Karpas-422 (cell line): Measurements from ENCODE around the gene FAM53B. TPM values are rescaled to one million over a fixed set of nuclear protein-coding genes. Genes with fewer than 3 reads are reported as not detected.

Experiments used
- DNase-seq: peaks from one replicate; pipeline ENCODE4 v3.0.0-alpha.2; 2015
- H2AFZ ChIP-seq: fragments of 200-600 bp; sonication (generic); 2 replicates; pipeline ENCODE4 v1.6.1; 2014; ENCODE audit warnings: antibody characterized with exemption, low read length, mixed read lengths
- H3K27ac ChIP-seq: fragments of 200-600 bp; sonication (generic); 2 replicates; pipeline ENCODE4 v1.5.1; 2014; ENCODE audit warnings: mild to moderate bottlenecking, low read length, moderate library complexity
- H3K27me3 ChIP-seq: fragments of 200-600 bp; sonication (generic); 2 replicates; pipeline ENCODE4 v1.6.1; 2014; ENCODE audit warnings: low read length, mixed read lengths
- H3K36me3 ChIP-seq: fragments of 200-600 bp; sonication (generic); 2 replicates; pipeline ENCODE4 v1.6.1; 2014; ENCODE audit warnings: low read length, mixed read lengths; ENCODE audit not compliant: insufficient read depth
- H3K4me1 ChIP-seq: fragments of 200-600 bp; sonication (generic); 2 replicates; pipeline ENCODE4 v1.6.1; 2014; ENCODE audit warnings: mild to moderate bottlenecking, low read length, mixed read lengths
- H3K4me2 ChIP-seq: fragments of 200-600 bp; sonication (generic); 2 replicates; pipeline ENCODE4 v1.6.1; 2014; ENCODE audit warnings: low read length, low read depth, mild to moderate bottlenecking; ENCODE audit not compliant: poor library complexity, severe bottlenecking
- H3K4me3 ChIP-seq: fragments of 200-600 bp; sonication (generic); 2 replicates; pipeline ENCODE4 v1.5.1; 2014; ENCODE audit warnings: mild to moderate bottlenecking, antibody characterized with exemption, low read length, mixed read lengths
- H3K79me2 ChIP-seq: fragments of 200-600 bp; sonication (generic); 2 replicates; pipeline ENCODE4 v1.6.1; 2014; ENCODE audit warnings: mild to moderate bottlenecking, low read length, mixed read lengths
- H3K9ac ChIP-seq: fragments of 200-600 bp; sonication (generic); 2 replicates; pipeline ENCODE4 v1.6.0; 2014; ENCODE audit warnings: low read length
- H3K9me2 ChIP-seq: fragments of 200-600 bp; sonication (generic), shearing (Covaris generic); replicated peaks from 2 replicates; pipeline ENCODE4 v1.6.0; 2014; ENCODE audit warnings: mild to moderate bottlenecking, low read length, moderate library complexity; ENCODE audit not compliant: insufficient read depth
- H3K9me3 ChIP-seq: fragments of 300-700, 200-600 bp; sonication (generic); 2 replicates; pipeline ENCODE4 v1.6.1; 2014; ENCODE audit warnings: low read length, mixed read lengths
- H4K20me1 ChIP-seq: fragments of 200-600 bp; sonication (generic); 2 replicates; pipeline ENCODE4 v1.6.1; 2014; ENCODE audit warnings: mild to moderate bottlenecking, antibody characterized with exemption, low read length, low read depth; ENCODE audit not compliant: insufficient read depth
- total RNA-seq: library from RNA; depleted of rRNA; stranded (reverse); fragments of >200 nt; shearing (Covaris generic); gene quantifications from 2 replicates; pipeline ENCODE4 v1.2.3, GENCODE V29; 2014; ENCODE audit warnings: low replicate concordance

The FAM53B gene
- total RNA-seq, 1 experiment from 2014 or later: 72.5 TPM

- Histone ChIP-seq H3K9ac (peak overlapping the region; percentile 60), H3K9me3 (no peaks in the 10 kb centered on the region), H3K4me3 (no peak overlapping the region), H3K4me2 (peak overlapping the region; percentile 8), H3K4me1 (peaks cover 77% of the 10 kb centered on the region), H3K27ac (peak overlapping the region; percentile 93), H3K27me3 (no peaks in the 10 kb centered on the region), H4K20me1 (peaks cover 10% of the 10 kb centered on the region), H2AFZ (no peak overlapping the region), H3K36me3 (no peaks in the 10 kb centered on the region), H3K79me2 (peaks cover 57% of the 10 kb centered on the region), H3K9me2 (no peaks in the 10 kb centered on the region)
- DNase-seq: no peak
These were observed 114.3 kb downstream of the FAM53B start for GRCh38 chr10:124629842-124630241.

GRCh38 chr10:124629415-124629814 lies 114.8 kb downstream of the FAM53B start:
- Histone ChIP-seq H3K4me2 (peak overlapping the region; percentile 8), H3K79me2 (peaks cover 53% of the 10 kb centered on the region), H3K9me2 (no peaks in the 10 kb centered on the region), H2AFZ (no peak overlapping the region), H3K9me3 (no peaks in the 10 kb centered on the region), H3K4me1 (peaks cover 81% of the 10 kb centered on the region), H3K9ac (peak overlapping the region; percentile 60), H4K20me1 (peaks cover 10% of the 10 kb centered on the region), H3K27me3 (no peaks in the 10 kb centered on the region), H3K36me3 (no peaks in the 10 kb centered on the region), H3K27ac (peak overlapping the region; percentile 93), H3K4me3 (no peak overlapping the region)
- peak; percentile 61 for DNase-seq

DNA sequence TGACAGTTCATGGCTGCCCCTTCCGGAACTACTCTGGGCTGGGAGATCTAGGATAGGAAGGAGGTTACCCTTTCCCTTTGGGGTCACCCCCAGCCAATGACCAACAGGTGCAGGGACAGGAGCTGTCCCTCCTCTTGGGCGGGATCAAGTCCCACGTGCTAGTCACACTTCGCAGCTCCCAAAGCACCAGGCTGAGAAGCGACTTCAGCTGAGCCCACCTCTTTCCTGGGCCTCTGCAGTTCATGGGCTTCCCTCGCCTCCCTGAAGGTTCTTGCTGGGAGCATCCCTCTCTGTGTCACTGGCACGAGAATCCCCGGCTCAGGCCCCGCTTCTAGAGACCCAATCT lies 115.5 kb downstream of the FAM53B start:
- no peak overlapping the region for H3K4me3 ChIP-seq
- H3K79me2 ChIP-seq: peaks cover 45% of the 10 kb centered on the region
- no peaks in the 10 kb centered on the region for H3K9me2 ChIP-seq
- peak overlapping the region; percentile 93 for H3K27ac ChIP-seq
- no peak overlapping the region for H2AFZ ChIP-seq
- H4K20me1 ChIP-seq: peaks cover 10% of the 10 kb centered on the region
- peak overlapping the region; percentile 8 for H3K4me2 ChIP-seq
- no peaks in the 10 kb centered on the region for H3K36me3 ChIP-seq
- peaks cover 89% of the 10 kb centered on the region for H3K4me1 ChIP-seq
- no peaks in the 10 kb centered on the region for H3K27me3 ChIP-seq
- no peaks in the 10 kb centered on the region for H3K9me3 ChIP-seq
- peak overlapping the region; percentile 60 for H3K9ac ChIP-seq
- no peak for DNase-seq

GRCh38 chr10:124627866-124628675 lies 116.1 kb downstream of the FAM53B start:
- Histone ChIP-seq H3K27me3 (no peaks in the 10 kb centered on the region), H3K9me2 (no peaks in the 10 kb centered on the region), H3K79me2 (peaks cover 40% of the 10 kb centered on the region), H3K9ac (peak overlapping the region; percentile 60), H3K4me3 (no peak overlapping the region), H3K36me3 (no peaks in the 10 kb centered on the region), H4K20me1 (peaks cover 10% of the 10 kb centered on the region), H3K4me1 (peaks cover 95% of the 10 kb centered on the region), H3K27ac (peak overlapping the region; percentile 93), H3K4me2 (no peak overlapping the region), H2AFZ (no peak overlapping the region), H3K9me3 (no peaks in the 10 kb centered on the region)
- peak; percentile 45 for DNase-seq

GRCh38 chr10:124626759-124627380 lies 117.3 kb downstream of the FAM53B start:
- H3K79me2 ChIP-seq: peaks cover 30% of the 10 kb centered on the region
- H3K9me3 ChIP-seq: no peaks in the 10 kb centered on the region
- no peaks in the 10 kb centered on the region for H3K27me3 ChIP-seq
- peak overlapping the region; percentile 34 for H3K9ac ChIP-seq
- H3K4me1 ChIP-seq: peaks cover 100% of the 10 kb centered on the region
- H3K4me3 ChIP-seq: no peak overlapping the region
- H3K27ac ChIP-seq: peak overlapping the region; percentile 93
- peak; percentile 67 for DNase-seq
- 0 out of 2 replicates have a peak, but pooled peaks cover 2% of the 10 kb centered on the region for H3K36me3 ChIP-seq
- no peaks in the 10 kb centered on the region for H3K9me2 ChIP-seq
- no peak overlapping the region for H3K4me2 ChIP-seq
- no peak overlapping the region for H2AFZ ChIP-seq
- H4K20me1 ChIP-seq: peaks cover 10% of the 10 kb centered on the region

DNA sequence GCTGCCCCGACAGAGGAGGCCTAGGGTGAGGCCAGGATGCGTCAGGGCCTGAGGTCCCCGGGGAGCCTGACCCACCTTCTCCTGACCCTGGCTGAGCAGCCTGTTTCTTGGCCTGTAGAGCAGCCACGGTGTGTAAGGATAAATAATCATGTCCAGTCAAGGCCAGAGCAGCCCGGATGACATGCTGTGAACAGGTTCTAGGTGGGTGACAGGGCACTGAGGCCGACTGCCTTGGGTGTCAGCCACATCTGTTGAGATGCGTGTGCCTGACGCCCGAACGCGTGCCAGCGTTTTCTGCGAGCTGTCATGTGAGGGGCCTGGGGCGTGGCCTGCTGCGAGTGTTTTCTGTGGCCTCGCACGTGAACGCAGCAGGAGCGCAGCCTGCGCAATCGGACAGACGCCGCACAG lies 118.3 kb downstream of the FAM53B start:
- Histone ChIP-seq H3K9me2 (no peaks in the 10 kb centered on the region), H3K27ac (peak overlapping the region; percentile 93), H3K27me3 (no peaks in the 10 kb centered on the region), H4K20me1 (peaks cover 5% of the 10 kb centered on the region; the same call in 1 of the 2 replicates), H3K9ac (peak overlapping the region; percentile 18; the same call in 1 of the 2 replicates), H3K36me3 (0 out of 2 replicates have a peak, but pooled peaks cover 8% of the 10 kb centered on the region), H3K4me3 (no peak overlapping the region), H2AFZ (no peak overlapping the region), H3K9me3 (no peaks in the 10 kb centered on the region), H3K4me1 (peaks cover 100% of the 10 kb centered on the region), H3K4me2 (no peak overlapping the region), H3K79me2 (peaks cover 25% of the 10 kb centered on the region)
- DNase-seq: peak; percentile 55

GRCh38 chr10:124624895-124625294 lies 119.3 kb downstream of the FAM53B start:
- H3K27me3 ChIP-seq: no peaks in the 10 kb centered on the region
- H3K4me2 ChIP-seq: no peak overlapping the region
- no peaks in the 10 kb centered on the region for H3K9me2 ChIP-seq
- peak overlapping the region; percentile 93 for H3K27ac ChIP-seq
- H2AFZ ChIP-seq: no peak overlapping the region
- peak; percentile 62 for DNase-seq
- H3K36me3 ChIP-seq: 0 out of 2 replicates have a peak, but pooled peaks cover 8% of the 10 kb centered on the region
- no peaks in the 10 kb centered on the region for H3K9me3 ChIP-seq
- H3K4me3 ChIP-seq: no peak overlapping the region
- peaks cover 5% of the 10 kb centered on the region; the same call in 1 of the 2 replicates for H4K20me1 ChIP-seq
- peak overlapping the region; percentile 40 for H3K9ac ChIP-seq
- H3K4me1 ChIP-seq: peaks cover 100% of the 10 kb centered on the region
- peaks cover 23% of the 10 kb centered on the region; the same call in 1 of the 2 replicates for H3K79me2 ChIP-seq

DNA sequence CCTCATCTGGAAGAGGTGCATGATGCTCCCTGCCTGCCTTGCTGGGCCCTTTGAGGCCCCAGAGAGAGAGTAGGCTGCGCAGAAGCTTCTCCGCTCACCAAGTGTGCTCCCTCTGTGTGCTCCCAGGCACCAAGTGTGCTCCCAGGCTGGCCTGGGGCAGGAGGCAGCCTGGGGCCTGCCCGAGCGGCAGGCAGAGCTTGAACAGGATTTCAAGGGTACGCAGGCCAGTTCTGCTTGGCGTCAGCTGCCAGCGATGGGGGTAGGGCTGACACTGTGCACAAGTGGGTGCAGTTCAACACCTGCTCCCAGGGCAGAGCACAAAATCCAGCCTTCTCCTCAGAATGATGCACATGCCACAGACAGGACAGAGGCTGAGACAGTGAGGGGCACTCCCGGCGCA lies 119.7 kb downstream of the FAM53B start:
- Histone ChIP-seq H3K36me3 (0 out of 2 replicates have a peak, but pooled peaks cover 8% of the 10 kb centered on the region), H3K4me1 (peaks cover 100% of the 10 kb centered on the region)

More for the DNA sequence above, 119.7 kb downstream of the FAM53B start:
- peaks cover 5% of the 10 kb centered on the region; the same call in 1 of the 2 replicates for H4K20me1 ChIP-seq
- no peak overlapping the region for H2AFZ ChIP-seq
- no peak overlapping the region for H3K4me2 ChIP-seq
- peak overlapping the region; percentile 40 for H3K9ac ChIP-seq
- peak; percentile 56 for DNase-seq
- H3K9me3 ChIP-seq: no peaks in the 10 kb centered on the region
- no peaks in the 10 kb centered on the region for H3K27me3 ChIP-seq
- no peaks in the 10 kb centered on the region for H3K9me2 ChIP-seq
- no peak overlapping the region for H3K4me3 ChIP-seq
- H3K79me2 ChIP-seq: peaks cover 23% of the 10 kb centered on the region; the same call in 1 of the 2 replicates
- peak overlapping the region; percentile 93 for H3K27ac ChIP-seq
